Measurements from ENCODE around the gene HOXA6.

DNA sequence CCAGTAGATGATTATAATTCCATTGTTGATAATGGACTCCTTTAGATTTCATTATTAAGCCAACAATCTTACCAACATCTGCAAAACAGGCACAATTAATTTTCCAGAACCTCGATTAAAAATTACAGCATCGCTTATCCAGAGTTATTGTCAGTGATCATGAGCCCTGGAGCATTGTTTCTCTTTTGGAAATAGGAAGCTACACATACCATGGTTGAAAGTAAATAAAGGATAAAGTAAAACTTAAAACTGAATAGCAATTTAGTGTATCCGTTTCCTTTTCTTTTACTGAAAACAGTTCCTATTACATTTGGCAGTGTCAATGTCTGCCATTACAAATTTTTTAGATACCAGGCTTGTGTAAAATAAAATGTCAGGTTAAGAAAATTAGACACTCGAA, 35.2 kb downstream of the HOXA6 start:
- TF ChIP-seq CTCF (conservative IDR thresholded peaks at IDR 0.05; ENCODE audit: low read depth, low read length) (no peak), BHLHE40 (IDR thresholded peaks at IDR 0.05; ENCODE audit: low read depth, low read length) (no peak)
